Panc1 (cell line): ENCODE results near the gene NDUFA12.

ENCODE experiments used
- CTCF ChIP-seq: fragments of 450-650 bp; IDR thresholded peaks from 2 replicates; pipeline ENCODE4 v1.5.1; 2017; ENCODE audit warnings: mild to moderate bottlenecking
- POLR2AphosphoS5 ChIP-seq: IDR thresholded peaks from 2 replicates; pipeline ENCODE4 v1.6.1; 2012; ENCODE audit warnings: mild to moderate bottlenecking, low read depth, low read length, moderate library complexity
- REST ChIP-seq, 2 experiments: IDR thresholded peaks; 2 replicates each; pipeline ENCODE4 v1.6.1; 2011 to 2012; ENCODE audit warnings: low read depth in 2 of 2, control low read depth in 1 of 2, low read length in 1 of 2, mild to moderate bottlenecking in 1 of 2, moderate library complexity in 1 of 2; ENCODE audit not compliant: insufficient read depth in 1 of 2
- SIN3A ChIP-seq: IDR thresholded peaks from 2 replicates; pipeline ENCODE4 v1.6.1; 2012; ENCODE audit warnings: low read depth, mild to moderate bottlenecking, low read length, moderate library complexity, borderline replicate concordance; ENCODE audit not compliant: insufficient read depth
- TCF7L2 ChIP-seq: IDR thresholded peaks from 2 replicates; pipeline ENCODE4 v1.6.1; 2011; ENCODE audit warnings: mild to moderate bottlenecking, low read depth, low read length, inconsistent platforms

- TF ChIP-seq CTCF (no peak), POLR2AphosphoS5 (peak; percentile 94), REST (IDR thresholded peaks at IDR 0.05; ENCODE audit: insufficient read depth in 1 of 2, low read depth in 2 of 2, low read length in 1 of 2) (peak in 1 of 2 experiments; percentile 73; a peak in 1 of 4 replicates), SIN3A (0 out of 2 replicates have a peak, but pooled peaks have one; percentile 65), TCF7L2 (0 out of 2 replicates have a peak, but pooled peaks have one; percentile 42)
These were observed at the start of gene NDUFA12 for GRCh38 chr12:95003213-95003920.
